Prostate gland (tissue), 2 donors: ENCODE results near the gene KIF2A. TPM values are rescaled to one million over a fixed set of nuclear protein-coding genes. Genes with fewer than 3 reads are reported as not detected.

Experiments used
- DNase-seq: peaks from one replicate; pipeline ENCODE4 v3.0.0-alpha.2; 2019; ENCODE audit warnings: low spot score
- H3K27ac ChIP-seq, 2 donors: fragments of 200-600 bp; sonication (generic); 2 replicates each; pipeline ENCODE4 v1.5.1; 2017 to 2019
- H3K27me3 ChIP-seq: fragments of 200-600 bp; sonication (generic); replicated peaks from 2 replicates; pipeline ENCODE4 v1.5.1; 2019; ENCODE audit not compliant: insufficient read depth
- H3K36me3 ChIP-seq, 2 donors: fragments of 200-600 bp; sonication (generic); 1 replicate in 1 of 2; 2 replicates in 1 of 2; pipeline versions ENCODE4 v1.5.1 to v1.8.1; 2017 to 2019
- H3K4me1 ChIP-seq: fragments of 200-600 bp; sonication (generic); replicated peaks from 2 replicates; pipeline ENCODE4 v1.5.1; 2019
- H3K4me3 ChIP-seq, 2 donors: fragments of 200-600 bp; sonication (generic); 2 replicates each; pipeline ENCODE4 v1.5.1; 2017 to 2019
- H3K9me3 ChIP-seq: fragments of 200-600 bp; sonication (generic); 2 replicates; pipeline ENCODE4 v1.5.1; 2017
- POLR2A ChIP-seq: fragments of 450-650 bp; IDR thresholded peaks from one replicate; pipeline ENCODE4 v1.6.1; 2016; ENCODE audit warnings: antibody characterized with exemption, mild to moderate bottlenecking
- POLR2AphosphoS5 ChIP-seq: sonication (generic); formaldehyde crosslinking; IDR thresholded peaks from one replicate; pipeline ENCODE4 v1.6.1; 2017; ENCODE audit warnings: antibody characterized with exemption
- WGBS: methylation state at CpG from one replicate; pipeline ENCODE4 v1.1.5; 2018; 5-methylcytosine and 5-hydroxymethylcytosine counted together
- intact Hi-C: fragments of 100-400 bp; cut with DNase I; formaldehyde crosslinking; loops from one replicate; pipeline ENCODE4 v1.14.2; 2022
- total RNA-seq, 2 donors: library from RNA; depleted of rRNA; stranded (reverse); fragments of >200 nt; gene quantifications; one replicate each; pipeline ENCODE4 v1.1.0, GENCODE V29; 2016
- TF ChIP-seq, protein P1 (sequence below), 4 experiments: fragments of 200-600 bp in 2 of 4; fragments of 450-650 bp in 2 of 4; sonication (generic) in 2 of 4; IDR thresholded peaks; 1 replicate in 3 of 4; 2 replicates in 1 of 4; pipeline ENCODE4 v1.5.1; 2016 to 2019; ENCODE audit warnings: antibody characterized with exemption in 4 of 4, mild to moderate bottlenecking in 2 of 4, moderate library complexity in 2 of 4

Gene KIF2A
- total RNA-seq, 2 donors from 2014 or later: 20.3 to 43.4 TPM

DNA sequence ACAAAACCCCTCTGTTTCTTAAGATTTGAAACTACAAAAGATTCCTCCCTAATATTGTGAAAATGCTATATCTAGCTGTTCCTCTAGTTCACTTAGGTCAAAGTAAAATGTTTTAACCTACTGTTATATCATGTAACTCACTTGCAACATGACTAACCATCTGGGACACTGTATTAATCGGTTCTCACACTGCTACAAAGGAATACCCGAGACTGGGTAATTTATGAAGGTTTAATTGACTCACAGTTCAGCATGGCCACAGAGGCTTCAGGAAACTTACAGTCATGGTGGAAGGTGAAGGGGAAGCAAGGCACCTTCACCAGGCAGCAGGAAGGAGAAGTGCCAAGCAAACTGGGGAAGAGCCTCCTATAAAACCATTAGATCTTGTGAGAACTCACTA is 63.0 kb downstream of the KIF2A start:
- TF ChIP-seq POLR2AphosphoS5 (no peak), POLR2A (no peak)
- TF ChIP-seq, protein P1, sequence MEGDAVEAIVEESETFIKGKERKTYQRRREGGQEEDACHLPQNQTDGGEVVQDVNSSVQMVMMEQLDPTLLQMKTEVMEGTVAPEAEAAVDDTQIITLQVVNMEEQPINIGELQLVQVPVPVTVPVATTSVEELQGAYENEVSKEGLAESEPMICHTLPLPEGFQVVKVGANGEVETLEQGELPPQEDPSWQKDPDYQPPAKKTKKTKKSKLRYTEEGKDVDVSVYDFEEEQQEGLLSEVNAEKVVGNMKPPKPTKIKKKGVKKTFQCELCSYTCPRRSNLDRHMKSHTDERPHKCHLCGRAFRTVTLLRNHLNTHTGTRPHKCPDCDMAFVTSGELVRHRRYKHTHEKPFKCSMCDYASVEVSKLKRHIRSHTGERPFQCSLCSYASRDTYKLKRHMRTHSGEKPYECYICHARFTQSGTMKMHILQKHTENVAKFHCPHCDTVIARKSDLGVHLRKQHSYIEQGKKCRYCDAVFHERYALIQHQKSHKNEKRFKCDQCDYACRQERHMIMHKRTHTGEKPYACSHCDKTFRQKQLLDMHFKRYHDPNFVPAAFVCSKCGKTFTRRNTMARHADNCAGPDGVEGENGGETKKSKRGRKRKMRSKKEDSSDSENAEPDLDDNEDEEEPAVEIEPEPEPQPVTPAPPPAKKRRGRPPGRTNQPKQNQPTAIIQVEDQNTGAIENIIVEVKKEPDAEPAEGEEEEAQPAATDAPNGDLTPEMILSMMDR (IDR thresholded peaks at IDR 0.05): no peak
- no peak for DNase-seq
- no peaks in the 10 kb centered on the region for H3K4me1 ChIP-seq
- no peaks in the 10 kb centered on the region for H3K27me3 ChIP-seq
- no peak overlapping the region for H3K4me3 ChIP-seq
- no peak overlapping the region for H3K27ac ChIP-seq
- H3K36me3 ChIP-seq: peaks cover 0 to 5% of the 10 kb centered on the region in 2 donors
- H3K9me3 ChIP-seq: no peaks in the 10 kb centered on the region
- intact Hi-C loops: no loop called here
- WGBS: 91% methylated on average over 2 of the region's 2 CpGs

DNA sequence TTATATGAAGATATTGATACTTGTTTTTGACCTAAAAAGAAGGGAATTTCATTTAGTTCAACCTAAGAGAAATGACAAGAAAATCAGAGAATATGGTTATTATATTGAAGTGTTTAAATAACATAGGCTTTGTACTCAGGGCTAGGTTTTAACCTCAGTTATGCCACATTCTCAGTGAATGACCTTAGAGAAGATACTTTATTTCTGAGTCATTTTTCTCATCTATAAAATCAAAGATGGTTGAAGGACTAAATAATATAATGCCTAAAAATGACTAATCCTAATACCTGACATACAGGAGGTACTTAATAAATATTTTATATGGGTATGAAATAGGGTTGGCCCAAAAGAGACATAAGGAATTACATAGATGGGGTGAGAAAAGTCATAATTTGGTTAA is 65.4 kb downstream of the KIF2A start:
- DNase-seq: no peak
- TF ChIP-seq POLR2A (no peak), POLR2AphosphoS5 (no peak)
- TF ChIP-seq, protein P1 (IDR thresholded peaks at IDR 0.05): no peak
- no peaks in the 10 kb centered on the region for H3K27me3 ChIP-seq
- no peak overlapping the region for H3K4me3 ChIP-seq
- no peaks in the 10 kb centered on the region for H3K36me3 ChIP-seq
- no peaks in the 10 kb centered on the region for H3K4me1 ChIP-seq
- no peak overlapping the region for H3K27ac ChIP-seq
- intact Hi-C loops: no loop called here
- no peaks in the 10 kb centered on the region for H3K9me3 ChIP-seq

DNA sequence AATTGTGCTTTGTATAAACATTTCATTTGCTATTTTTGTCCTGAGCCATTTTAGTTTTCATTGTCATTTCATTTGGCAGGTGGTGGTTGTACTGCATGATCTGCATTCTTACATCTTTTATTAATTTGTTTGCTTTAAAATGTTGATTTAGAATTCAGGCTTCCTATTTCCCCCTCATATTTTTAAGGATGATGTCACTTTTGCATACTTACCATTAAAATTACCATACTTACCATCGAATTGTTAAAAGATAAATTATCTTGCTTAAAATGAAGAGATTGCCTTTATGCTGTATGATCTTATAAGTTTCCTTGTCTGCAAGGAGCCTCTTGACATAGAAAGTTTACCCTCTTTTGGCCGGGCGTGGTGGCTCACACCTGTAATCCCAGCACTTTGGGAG is 66.6 kb downstream of the KIF2A start:
- Histone ChIP-seq H3K27ac (no peak overlapping the region), H3K4me3 (no peak overlapping the region), H3K27me3 (no peaks in the 10 kb centered on the region), H3K36me3 (no peaks in the 10 kb centered on the region), H3K4me1 (no peaks in the 10 kb centered on the region), H3K9me3 (no peaks in the 10 kb centered on the region)
- intact Hi-C loops: no loop called here
- no peak for TF ChIP-seq POLR2AphosphoS5
- no peak for TF ChIP-seq POLR2A
- TF ChIP-seq, protein P1 (IDR thresholded peaks at IDR 0.05): no peak
- WGBS: 95% methylated on average over 3 of the region's 3 CpGs
- DNase-seq: no peak

DNA sequence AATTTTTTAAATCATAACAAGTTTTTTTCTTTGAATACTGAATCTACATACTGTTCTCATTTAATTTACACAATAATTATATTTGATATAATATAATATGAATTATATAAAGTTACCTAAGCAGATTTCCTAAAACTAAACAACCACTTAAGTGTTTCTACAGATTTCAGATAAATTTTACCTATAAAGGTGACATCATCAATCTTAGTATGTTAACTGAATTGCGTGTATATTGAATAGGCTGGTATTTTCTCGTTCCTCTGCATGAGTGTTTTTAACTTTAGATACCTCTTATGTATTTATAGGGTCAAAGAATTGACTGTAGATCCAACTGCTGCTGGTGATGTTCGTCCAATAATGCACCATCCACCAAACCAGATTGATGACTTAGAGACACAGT is 67.4 kb downstream of the KIF2A start:
- Histone ChIP-seq H3K9me3 (no peaks in the 10 kb centered on the region), H3K36me3 (no peaks in the 10 kb centered on the region), H3K27ac (no peak overlapping the region), H3K27me3 (no peaks in the 10 kb centered on the region), H3K4me3 (no peak overlapping the region), H3K4me1 (no peaks in the 10 kb centered on the region)
- WGBS: 99% methylated on average over 3 of the region's 3 CpGs
- no peak for TF ChIP-seq POLR2A
- TF ChIP-seq POLR2AphosphoS5: no peak
- TF ChIP-seq, protein P1 (IDR thresholded peaks at IDR 0.05): no peak
- intact Hi-C loops: no loop called here
- no peak for DNase-seq

DNA sequence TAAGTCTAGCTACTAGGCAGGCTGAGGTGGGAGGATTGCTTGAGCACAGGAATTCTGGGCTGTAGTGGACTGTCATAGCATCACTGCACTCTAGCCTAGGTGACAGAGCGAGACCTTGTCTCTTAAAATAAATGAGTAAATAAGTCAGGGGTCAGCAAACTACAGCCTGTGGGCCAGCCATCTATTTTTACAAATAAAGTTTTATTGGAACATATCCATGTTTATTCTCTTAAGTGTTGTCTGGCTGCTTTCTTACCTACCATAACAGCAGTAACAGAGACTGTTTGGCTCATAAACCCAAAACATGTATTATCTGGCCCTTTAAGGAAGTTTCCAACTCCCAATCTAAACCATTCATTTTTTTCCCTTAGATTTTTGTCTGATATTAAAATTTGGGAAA is 68.1 kb downstream of the KIF2A start:
- DNase-seq: no peak
- WGBS: 100% methylated on average over 1 of the region's 1 CpG
- Histone ChIP-seq H3K27me3 (no peaks in the 10 kb centered on the region), H3K27ac (no peak overlapping the region), H3K36me3 (no peaks in the 10 kb centered on the region), H3K4me1 (no peaks in the 10 kb centered on the region), H3K9me3 (no peaks in the 10 kb centered on the region), H3K4me3 (no peak overlapping the region)
- intact Hi-C loops: no loop called here
- TF ChIP-seq POLR2A (no peak), POLR2AphosphoS5 (no peak)
- TF ChIP-seq, protein P1 (IDR thresholded peaks at IDR 0.05): no peak
